ENCODE results near the gene FMO2.

FMO2 gene

DNA sequence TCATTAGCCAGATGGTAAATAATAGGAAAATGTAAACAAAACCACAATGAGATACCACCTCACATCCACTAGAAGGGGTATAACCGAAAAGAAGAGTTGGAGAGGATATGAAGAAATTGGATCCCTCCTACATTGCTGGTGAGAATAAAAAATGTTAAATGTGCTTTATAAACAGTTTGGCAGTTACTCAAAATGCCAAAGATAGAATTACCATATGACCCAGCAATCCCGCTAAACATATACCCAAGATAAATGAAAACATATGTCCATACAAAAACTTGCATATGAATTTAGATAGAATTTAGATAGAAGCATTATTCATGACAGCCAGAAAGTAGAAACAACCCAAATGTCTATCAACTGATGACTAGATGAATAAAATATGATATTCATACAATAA lies 4.4 kb upstream of the FMO2 start:
- Histone ChIP-seq H3K27ac (replicated peaks) (no peak overlapping the region), H3K4me3 (replicated peaks; ENCODE audit: insufficient read depth, low read length) (no peak overlapping the region), H3K27me3 (ENCODE audit: insufficient read depth, poor library complexity, severe bottlenecking) (peaks cover 2% of the 10 kb centered on the region)
- no peak for DNase-seq (ENCODE audit: low read depth in 1 of 2, low spot score in 1 of 2)
- TF ChIP-seq, protein P1, sequence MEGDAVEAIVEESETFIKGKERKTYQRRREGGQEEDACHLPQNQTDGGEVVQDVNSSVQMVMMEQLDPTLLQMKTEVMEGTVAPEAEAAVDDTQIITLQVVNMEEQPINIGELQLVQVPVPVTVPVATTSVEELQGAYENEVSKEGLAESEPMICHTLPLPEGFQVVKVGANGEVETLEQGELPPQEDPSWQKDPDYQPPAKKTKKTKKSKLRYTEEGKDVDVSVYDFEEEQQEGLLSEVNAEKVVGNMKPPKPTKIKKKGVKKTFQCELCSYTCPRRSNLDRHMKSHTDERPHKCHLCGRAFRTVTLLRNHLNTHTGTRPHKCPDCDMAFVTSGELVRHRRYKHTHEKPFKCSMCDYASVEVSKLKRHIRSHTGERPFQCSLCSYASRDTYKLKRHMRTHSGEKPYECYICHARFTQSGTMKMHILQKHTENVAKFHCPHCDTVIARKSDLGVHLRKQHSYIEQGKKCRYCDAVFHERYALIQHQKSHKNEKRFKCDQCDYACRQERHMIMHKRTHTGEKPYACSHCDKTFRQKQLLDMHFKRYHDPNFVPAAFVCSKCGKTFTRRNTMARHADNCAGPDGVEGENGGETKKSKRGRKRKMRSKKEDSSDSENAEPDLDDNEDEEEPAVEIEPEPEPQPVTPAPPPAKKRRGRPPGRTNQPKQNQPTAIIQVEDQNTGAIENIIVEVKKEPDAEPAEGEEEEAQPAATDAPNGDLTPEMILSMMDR (IDR thresholded peaks at IDR 0.05; ENCODE audit: insufficient read depth, low read length): no peak
- TF ChIP-seq, protein P2, sequence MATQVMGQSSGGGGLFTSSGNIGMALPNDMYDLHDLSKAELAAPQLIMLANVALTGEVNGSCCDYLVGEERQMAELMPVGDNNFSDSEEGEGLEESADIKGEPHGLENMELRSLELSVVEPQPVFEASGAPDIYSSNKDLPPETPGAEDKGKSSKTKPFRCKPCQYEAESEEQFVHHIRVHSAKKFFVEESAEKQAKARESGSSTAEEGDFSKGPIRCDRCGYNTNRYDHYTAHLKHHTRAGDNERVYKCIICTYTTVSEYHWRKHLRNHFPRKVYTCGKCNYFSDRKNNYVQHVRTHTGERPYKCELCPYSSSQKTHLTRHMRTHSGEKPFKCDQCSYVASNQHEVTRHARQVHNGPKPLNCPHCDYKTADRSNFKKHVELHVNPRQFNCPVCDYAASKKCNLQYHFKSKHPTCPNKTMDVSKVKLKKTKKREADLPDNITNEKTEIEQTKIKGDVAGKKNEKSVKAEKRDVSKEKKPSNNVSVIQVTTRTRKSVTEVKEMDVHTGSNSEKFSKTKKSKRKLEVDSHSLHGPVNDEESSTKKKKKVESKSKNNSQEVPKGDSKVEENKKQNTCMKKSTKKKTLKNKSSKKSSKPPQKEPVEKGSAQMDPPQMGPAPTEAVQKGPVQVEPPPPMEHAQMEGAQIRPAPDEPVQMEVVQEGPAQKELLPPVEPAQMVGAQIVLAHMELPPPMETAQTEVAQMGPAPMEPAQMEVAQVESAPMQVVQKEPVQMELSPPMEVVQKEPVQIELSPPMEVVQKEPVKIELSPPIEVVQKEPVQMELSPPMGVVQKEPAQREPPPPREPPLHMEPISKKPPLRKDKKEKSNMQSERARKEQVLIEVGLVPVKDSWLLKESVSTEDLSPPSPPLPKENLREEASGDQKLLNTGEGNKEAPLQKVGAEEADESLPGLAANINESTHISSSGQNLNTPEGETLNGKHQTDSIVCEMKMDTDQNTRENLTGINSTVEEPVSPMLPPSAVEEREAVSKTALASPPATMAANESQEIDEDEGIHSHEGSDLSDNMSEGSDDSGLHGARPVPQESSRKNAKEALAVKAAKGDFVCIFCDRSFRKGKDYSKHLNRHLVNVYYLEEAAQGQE (IDR thresholded peaks at IDR 0.05; ENCODE audit: insufficient replicate concordance, low read depth): no peak
- TF ChIP-seq SPI1 (IDR thresholded peaks at IDR 0.05; ENCODE audit: borderline replicate concordance, low read depth) (no peak), POLR2AphosphoS5 (IDR thresholded peaks at IDR 0.05; ENCODE audit: low read depth) (no peak), GABPA (IDR thresholded peaks at IDR 0.05; ENCODE audit: low read depth) (no peak)

DNA sequence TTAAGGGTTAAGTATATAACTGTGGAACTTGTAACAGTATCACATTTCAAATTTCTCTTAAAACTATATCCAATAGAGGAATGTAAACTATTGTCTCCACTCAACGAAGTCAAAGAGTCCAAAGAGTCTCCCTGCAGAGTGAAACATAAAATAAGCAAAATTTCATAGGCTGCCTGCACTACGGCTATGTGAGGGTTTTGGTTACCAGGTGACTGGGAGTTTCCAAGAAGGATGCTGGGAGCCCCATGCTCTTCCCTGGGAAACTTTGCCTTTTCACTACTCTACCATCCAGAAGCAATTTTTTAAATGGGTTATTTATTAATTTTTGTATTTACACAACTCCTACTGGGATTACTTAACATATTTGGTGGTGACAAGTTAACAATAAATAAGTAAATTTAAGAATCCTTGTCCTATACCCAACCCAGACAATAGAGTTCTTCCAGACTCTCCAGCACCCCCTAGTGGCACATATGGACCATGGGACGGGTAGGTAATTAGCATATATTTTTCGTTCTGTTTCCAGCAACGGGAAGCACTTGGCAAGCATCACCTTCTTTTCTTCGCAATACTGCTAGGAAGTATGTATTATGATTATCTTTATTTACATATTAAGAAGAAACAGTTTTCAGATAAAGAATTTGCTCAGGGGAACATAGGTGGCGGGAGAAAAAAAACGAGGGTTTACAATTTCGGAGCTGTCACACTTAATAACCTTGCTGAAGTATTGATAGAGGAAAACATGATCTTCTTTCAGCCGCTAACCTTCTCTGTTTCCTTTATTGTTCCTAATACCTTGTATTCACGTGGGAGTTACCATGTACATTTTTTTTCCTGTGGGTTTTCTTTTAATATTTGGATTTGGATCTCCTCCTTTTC lies 3.5 kb downstream of the FMO2 start:
- H3K27me3 ChIP-seq (ENCODE audit: insufficient read depth, poor library complexity, severe bottlenecking): no peaks in the 10 kb centered on the region
- TF ChIP-seq, protein P2 (IDR thresholded peaks at IDR 0.05; ENCODE audit: insufficient replicate concordance, low read depth): no peak
- TF ChIP-seq, protein P1 (IDR thresholded peaks at IDR 0.05; ENCODE audit: insufficient read depth, low read length): peak; percentile 79
- no peak overlapping the region for H3K4me3 ChIP-seq (replicated peaks; ENCODE audit: insufficient read depth, low read length)
- DNase-seq (ENCODE audit: low read depth in 1 of 2, low spot score in 1 of 2): peak; percentile 22 to 46
- H3K27ac ChIP-seq (replicated peaks): no peak overlapping the region

DNA sequence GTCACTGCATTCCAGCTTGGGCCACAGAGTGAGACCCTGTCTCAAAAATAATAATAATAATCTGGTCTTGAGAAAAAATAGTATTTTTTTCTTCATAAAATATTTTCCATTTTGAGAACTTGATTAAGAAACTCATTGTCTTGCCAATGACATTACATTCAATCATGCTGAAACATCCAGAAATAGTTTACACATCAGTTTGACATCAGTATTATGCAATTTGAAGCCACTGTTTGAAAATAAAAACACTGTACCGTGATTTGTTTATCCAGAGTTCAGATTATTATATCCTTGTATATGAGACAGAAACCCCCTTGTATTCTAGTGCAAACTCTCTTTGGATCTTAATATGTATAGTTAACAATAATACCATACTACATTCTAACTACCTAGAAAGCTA lies 6.9 kb downstream of the FMO2 start:
- Histone ChIP-seq H3K27me3 (ENCODE audit: insufficient read depth, poor library complexity, severe bottlenecking) (no peaks in the 10 kb centered on the region), H3K4me3 (replicated peaks; ENCODE audit: insufficient read depth, low read length) (no peak overlapping the region), H3K27ac (replicated peaks) (no peak overlapping the region)
- TF ChIP-seq, protein P2 (IDR thresholded peaks at IDR 0.05; ENCODE audit: insufficient replicate concordance, low read depth): no peak
- TF ChIP-seq SPI1 (IDR thresholded peaks at IDR 0.05; ENCODE audit: borderline replicate concordance, low read depth): no peak
- no peak for TF ChIP-seq POLR2AphosphoS5 (IDR thresholded peaks at IDR 0.05; ENCODE audit: low read depth)
- TF ChIP-seq, protein P1 (IDR thresholded peaks at IDR 0.05; ENCODE audit: insufficient read depth, low read length): no peak
- no peak for TF ChIP-seq GABPA (IDR thresholded peaks at IDR 0.05; ENCODE audit: low read depth)
- DNase-seq (ENCODE audit: low read depth in 1 of 2, low spot score in 1 of 2): no peak

Data from HL-60 (cell line).